ENCODE measurements around the gene ZNF214.

ZNF214 gene

GRCh38 chr11:7057641-7058040 is 37.5 kb upstream of the ZNF214 start:
- Histone ChIP-seq H3K79me2 (ENCODE audit: insufficient read depth, low read length) (no peaks in the 10 kb centered on the region), H4K20me1 (ENCODE audit: low read depth, low read length) (no peaks in the 10 kb centered on the region), H3F3A (ENCODE audit: insufficient read depth) (no peaks in the 10 kb centered on the region), H3K9me3 (ENCODE audit: insufficient read depth, low read length) (no peaks in the 10 kb centered on the region), H3K36me3 (ENCODE audit: low read length) (no peaks in the 10 kb centered on the region), H3K9ac (ENCODE audit: low read length) (no peak overlapping the region), H3K4me2 (ENCODE audit: low read depth, low read length, poor library complexity, severe bottlenecking) (no peak overlapping the region), H3K9me2 (replicated peaks; ENCODE audit: insufficient read depth, low read length) (no peaks in the 10 kb centered on the region; the same call in 1 of the 2 replicates), H3K27me3 (ENCODE audit: low read length) (no peaks in the 10 kb centered on the region), H3K27ac (ENCODE audit: low read depth, low read length) (no peak overlapping the region), H2AFZ (ENCODE audit: low read depth, low read length, severe bottlenecking) (no peak overlapping the region), H3K4me3 (ENCODE audit: insufficient read depth, low read length, poor library complexity, severe bottlenecking) (no peak overlapping the region)
- TF ChIP-seq CTCF (IDR thresholded peaks at IDR 0.05; ENCODE audit: insufficient read depth, low read length, poor library complexity, severe bottlenecking) (no peak), EZH2phosphoT487 (conservative IDR thresholded peaks at IDR 0.05; ENCODE audit: low read length) (no peak)

- TF ChIP-seq EZH2phosphoT487 (conservative IDR thresholded peaks at IDR 0.05; ENCODE audit: low read length) (no peak), CTCF (IDR thresholded peaks at IDR 0.05; ENCODE audit: insufficient read depth, low read length, poor library complexity, severe bottlenecking) (no peak)
- H3K27ac ChIP-seq (ENCODE audit: low read depth, low read length) = no peak overlapping the region
- H2AFZ ChIP-seq (ENCODE audit: low read depth, low read length, severe bottlenecking) = no peak overlapping the region
- H3K79me2 ChIP-seq (ENCODE audit: insufficient read depth, low read length) = no peaks in the 10 kb centered on the region
- no peaks in the 10 kb centered on the region for H3K9me3 ChIP-seq (ENCODE audit: insufficient read depth, low read length)
- no peak overlapping the region for H3K9ac ChIP-seq (ENCODE audit: low read length)
- H3K27me3 ChIP-seq (ENCODE audit: low read length) = no peaks in the 10 kb centered on the region
- H4K20me1 ChIP-seq (ENCODE audit: low read depth, low read length) = no peaks in the 10 kb centered on the region
- no peaks in the 10 kb centered on the region; the same call in 1 of the 2 replicates for H3K9me2 ChIP-seq (replicated peaks; ENCODE audit: insufficient read depth, low read length)
- H3K4me3 ChIP-seq (ENCODE audit: insufficient read depth, low read length, poor library complexity, severe bottlenecking) = no peak overlapping the region
- no peaks in the 10 kb centered on the region for H3F3A ChIP-seq (ENCODE audit: insufficient read depth)
- no peak overlapping the region for H3K4me2 ChIP-seq (ENCODE audit: low read depth, low read length, poor library complexity, severe bottlenecking)
- no peaks in the 10 kb centered on the region for H3K36me3 ChIP-seq (ENCODE audit: low read length)
Observed at GRCh38 chr11:7056828-7057513, 36.8 kb upstream of the ZNF214 start.

- Histone ChIP-seq H2AFZ (ENCODE audit: low read depth, low read length, severe bottlenecking) (no peak overlapping the region), H3K9me3 (ENCODE audit: insufficient read depth, low read length) (no peaks in the 10 kb centered on the region), H3F3A (ENCODE audit: insufficient read depth) (no peaks in the 10 kb centered on the region), H3K27me3 (ENCODE audit: low read length) (no peaks in the 10 kb centered on the region), H3K9ac (ENCODE audit: low read length) (no peak overlapping the region), H3K9me2 (replicated peaks; ENCODE audit: insufficient read depth, low read length) (no peaks in the 10 kb centered on the region), H3K27ac (ENCODE audit: low read depth, low read length) (no peak overlapping the region), H3K4me3 (ENCODE audit: insufficient read depth, low read length, poor library complexity, severe bottlenecking) (no peak overlapping the region), H3K4me2 (ENCODE audit: low read depth, low read length, poor library complexity, severe bottlenecking) (no peak overlapping the region), H4K20me1 (ENCODE audit: low read depth, low read length) (no peaks in the 10 kb centered on the region), H3K79me2 (ENCODE audit: insufficient read depth, low read length) (no peaks in the 10 kb centered on the region), H3K36me3 (ENCODE audit: low read length) (no peaks in the 10 kb centered on the region)
- TF ChIP-seq CTCF (IDR thresholded peaks at IDR 0.05; ENCODE audit: insufficient read depth, low read length, poor library complexity, severe bottlenecking) = no peak
- TF ChIP-seq EZH2phosphoT487 (conservative IDR thresholded peaks at IDR 0.05; ENCODE audit: low read length) = no peak
Observed at GRCh38 chr11:7050191-7050590, 30.0 kb upstream of the ZNF214 start.

All from SU-DHL-6 (cell line).